Measurements from ENCODE around the gene RORC. TPM values are rescaled to one million over a fixed set of nuclear protein-coding genes. Genes with fewer than 3 reads are reported as not detected.
A peak's percentile ranks its signal among the peaks of the same experiment; 100 is the strongest.

Gene RORC
- total RNA-seq, 1 donor from 2014 or later, result 2.6 TPM

GRCh38 chr1:151841141-151841540, 9.5 kb upstream of the RORC start:
- Mint-ChIP-seq H3K4me3 (peak overlapping the region; percentile 90), H3K4me1 (ENCODE audit: low read depth) (peaks cover 59% of the 10 kb centered on the region), H3K9me3 (no peaks in the 10 kb centered on the region), H3K27ac (peak overlapping the region; percentile 32), H3K27me3 (ENCODE audit: insufficient read depth) (peaks cover 6% of the 10 kb centered on the region), H3K36me3 (ENCODE audit: low read depth) (peaks cover 22% of the 10 kb centered on the region)
- intact Hi-C loops (cut with micrococcal nuclease), result no loop called here
- DNase-seq (ENCODE audit: low spot score), result no peak

GRCh38 chr1:151840421-151840820, 8.8 kb upstream of the RORC start:
- H3K9me3 Mint-ChIP-seq, result no peaks in the 10 kb centered on the region
- H3K4me3 Mint-ChIP-seq, result peak overlapping the region; percentile 90
- intact Hi-C loops (cut with micrococcal nuclease), result no loop called here

GRCh38 chr1:151839457-151840403, 8.1 kb upstream of the RORC start, which contains the start of gene C2CD4D:
Gene C2CD4D, minus strand, starts transcription at chr1:151839820. Its CDS starts 831 bp downstream, at chr1:151838989.
- Mint-ChIP-seq H3K27ac (peak within 1 kb of the TSS; percentile 78), H3K27me3 (ENCODE audit: insufficient read depth) (peaks cover 6% of the 10 kb centered on the region), H3K9me3 (no peaks in the 10 kb centered on the region), H3K4me1 (ENCODE audit: low read depth) (peaks cover 55% of the 10 kb centered on the region), H3K36me3 (ENCODE audit: low read depth) (peaks cover 16% of the 10 kb centered on the region), H3K4me3 (peak within 1 kb of the TSS; percentile 90)
- intact Hi-C loops (cut with micrococcal nuclease), result loop anchor here (5.0 kb wide), 3 partner anchors 117 to 492 kb away; partner anchors contain the start of genes POGZ, RFX5 and RIIAD1
- peak; percentile 73 for DNase-seq (ENCODE audit: low spot score)

More at GRCh38 chr1:151840421-151840820, 8.8 kb upstream of the RORC start:
- peaks cover 6% of the 10 kb centered on the region for H3K27me3 Mint-ChIP-seq (ENCODE audit: insufficient read depth)
- DNase-seq (ENCODE audit: low spot score), result no peak
- H3K36me3 Mint-ChIP-seq (ENCODE audit: low read depth), result peaks cover 20% of the 10 kb centered on the region
- H3K4me1 Mint-ChIP-seq (ENCODE audit: low read depth), result peaks cover 57% of the 10 kb centered on the region
- peak overlapping the region; percentile 45 for H3K27ac Mint-ChIP-seq

- intact Hi-C loops (cut with micrococcal nuclease), result loop anchor here (5.0 kb wide), 3 partner anchors 117 to 492 kb away; partner anchors contain the start of genes POGZ, RFX5 and RIIAD1
- H3K36me3 Mint-ChIP-seq (ENCODE audit: low read depth), result peaks cover 11% of the 10 kb centered on the region
- H3K9me3 Mint-ChIP-seq, result no peaks in the 10 kb centered on the region
- peaks cover 54% of the 10 kb centered on the region for H3K4me1 Mint-ChIP-seq (ENCODE audit: low read depth)
- peak overlapping the region; percentile 90 for H3K4me3 Mint-ChIP-seq
- H3K27me3 Mint-ChIP-seq (ENCODE audit: insufficient read depth), result peaks cover 5% of the 10 kb centered on the region
- peak overlapping the region; percentile 78 for H3K27ac Mint-ChIP-seq
- DNase-seq (ENCODE audit: low spot score), result no peak
Measured at GRCh38 chr1:151839082-151839412, 7.4 kb upstream of the RORC start.

GRCh38 chr1:151838222-151839081, 6.8 kb upstream of the RORC start:
- Mint-ChIP-seq H3K27ac (peak overlapping the region; percentile 78), H3K4me3 (peak overlapping the region; percentile 90), H3K27me3 (ENCODE audit: insufficient read depth) (peaks cover 5% of the 10 kb centered on the region), H3K4me1 (ENCODE audit: low read depth) (peaks cover 60% of the 10 kb centered on the region), H3K9me3 (no peaks in the 10 kb centered on the region), H3K36me3 (ENCODE audit: low read depth) (peaks cover 11% of the 10 kb centered on the region)
- intact Hi-C loops (cut with micrococcal nuclease), result loop anchor here (1.0 to 5.0 kb wide), 4 partner anchors 116 to 491 kb away; partner anchors contain the start of genes POGZ, RFX5, RIIAD1 and TUFT1
- no peak for DNase-seq (ENCODE audit: low spot score)

GRCh38 chr1:151837884-151838221, 6.3 kb upstream of the RORC start:
- H3K4me3 Mint-ChIP-seq, result peak overlapping the region; percentile 83
- H3K27ac Mint-ChIP-seq, result peak overlapping the region; percentile 92
- peaks cover 5% of the 10 kb centered on the region for H3K27me3 Mint-ChIP-seq (ENCODE audit: insufficient read depth)
- peaks cover 11% of the 10 kb centered on the region for H3K36me3 Mint-ChIP-seq (ENCODE audit: low read depth)
- H3K4me1 Mint-ChIP-seq (ENCODE audit: low read depth), result peaks cover 66% of the 10 kb centered on the region
- H3K9me3 Mint-ChIP-seq, result no peaks in the 10 kb centered on the region
- intact Hi-C loops (cut with micrococcal nuclease), result loop anchor here (1.0 to 5.0 kb wide), 4 partner anchors 116 to 491 kb away; partner anchors contain the start of genes POGZ, RFX5, RIIAD1 and TUFT1
- DNase-seq (ENCODE audit: low spot score), result no peak

- intact Hi-C loops (cut with micrococcal nuclease), result loop anchor here (5.0 kb wide), 3 partner anchors 115 to 490 kb away; partner anchors contain the start of genes POGZ, RFX5 and RIIAD1
- peaks cover 73% of the 10 kb centered on the region for H3K4me1 Mint-ChIP-seq (ENCODE audit: low read depth)
- peaks cover 5% of the 10 kb centered on the region for H3K27me3 Mint-ChIP-seq (ENCODE audit: insufficient read depth)
- no peak for DNase-seq (ENCODE audit: low spot score)
- peaks cover 11% of the 10 kb centered on the region for H3K36me3 Mint-ChIP-seq (ENCODE audit: low read depth)
- peak overlapping the region; percentile 83 for H3K4me3 Mint-ChIP-seq
- peak overlapping the region; percentile 92 for H3K27ac Mint-ChIP-seq
- no peaks in the 10 kb centered on the region for H3K9me3 Mint-ChIP-seq
Measured at GRCh38 chr1:151837197-151837596, 5.6 kb upstream of the RORC start.

GRCh38 chr1:151835596-151835995, 4.0 kb upstream of the RORC start:
- Mint-ChIP-seq H3K4me1 (ENCODE audit: low read depth) (peaks cover 70% of the 10 kb centered on the region), H3K9me3 (no peaks in the 10 kb centered on the region), H3K4me3 (no peak overlapping the region), H3K36me3 (ENCODE audit: low read depth) (no peaks in the 10 kb centered on the region), H3K27me3 (ENCODE audit: insufficient read depth) (peaks cover 3% of the 10 kb centered on the region), H3K27ac (no peak overlapping the region)
- no peak for DNase-seq (ENCODE audit: low spot score)
- intact Hi-C loops (cut with micrococcal nuclease), result loop anchor here (5.0 kb wide), 3 partner anchors 113 to 488 kb away; partner anchors contain the start of genes POGZ, RFX5 and RIIAD1

- H3K9me3 Mint-ChIP-seq, result no peaks in the 10 kb centered on the region
- H3K4me3 Mint-ChIP-seq, result no peak overlapping the region
- intact Hi-C loops (cut with micrococcal nuclease), result no loop called here
- peaks cover 70% of the 10 kb centered on the region for H3K4me1 Mint-ChIP-seq (ENCODE audit: low read depth)
- H3K27me3 Mint-ChIP-seq (ENCODE audit: insufficient read depth), result peaks cover 3% of the 10 kb centered on the region
- DNase-seq (ENCODE audit: low spot score), result no peak
- H3K36me3 Mint-ChIP-seq (ENCODE audit: low read depth), result no peaks in the 10 kb centered on the region
- no peak overlapping the region for H3K27ac Mint-ChIP-seq
Measured at GRCh38 chr1:151834239-151834638, 2.6 kb upstream of the RORC start.

GRCh38 chr1:151833172-151833900, 1.7 kb upstream of the RORC start:
- Mint-ChIP-seq H3K4me1 (ENCODE audit: low read depth) (peaks cover 75% of the 10 kb centered on the region), H3K36me3 (ENCODE audit: low read depth) (no peaks in the 10 kb centered on the region), H3K4me3 (no peak overlapping the region), H3K9me3 (no peaks in the 10 kb centered on the region), H3K27ac (peak overlapping the region; percentile 46), H3K27me3 (ENCODE audit: insufficient read depth) (peaks cover 3% of the 10 kb centered on the region)
- intact Hi-C loops (cut with micrococcal nuclease), result no loop called here
- DNase-seq (ENCODE audit: low spot score), result no peak

- Mint-ChIP-seq H3K27me3 (ENCODE audit: insufficient read depth) (peaks cover under 1% of the 10 kb centered on the region), H3K4me1 (ENCODE audit: low read depth) (peaks cover 80% of the 10 kb centered on the region), H3K27ac (no peak overlapping the region), H3K4me3 (no peak overlapping the region), H3K9me3 (no peaks in the 10 kb centered on the region), H3K36me3 (ENCODE audit: low read depth) (no peaks in the 10 kb centered on the region)
- DNase-seq (ENCODE audit: low spot score), result no peak
- intact Hi-C loops (cut with micrococcal nuclease), result no loop called here
Measured at GRCh38 chr1:151832318-151832980, 847 bp upstream of the RORC start.

Measured in activated T-helper 1 cell treated with anti-CD3 and anti-CD28 coated beads, Interleukin-12 subunit alpha, Interleukin-12 subunit beta, Interleukin-2, Interleukin-4 antibody, amounts not matched to agents 30 ng/mL and 10 ng/mL and 1 ng/mL, durations not matched to agents 14 hours and 24 hours and 36 hours (primary cell).